GM18870 (cell line): Measurements from ENCODE around the gene MACROH2A2.
"Not testable (repeated sequence)": the region's sequence is repeated elsewhere in the genome, so short reads cannot be mapped to it uniquely, and the experiment has no call there.

Source experiments
- ATAC-seq: cut with Tn5 transposase; IDR thresholded peaks from one replicate; pipeline ENCODE4 v1.9.1; 2021; ENCODE audit warnings: moderate library complexity; ENCODE audit not compliant: unreplicated experiment

MACROH2A2 gene

GRCh38 chr10:70052462-70053217, at the start of gene MACROH2A2:
MACROH2A2 (plus strand) TSS chr10:70052846; CDS start chr10:70075659, 22,813 bp downstream.
- ATAC-seq: no peak

- no peak for ATAC-seq
Measured at GRCh38 chr10:70007116-70007820, 45.4 kb upstream of the MACROH2A2 start.

DNA sequence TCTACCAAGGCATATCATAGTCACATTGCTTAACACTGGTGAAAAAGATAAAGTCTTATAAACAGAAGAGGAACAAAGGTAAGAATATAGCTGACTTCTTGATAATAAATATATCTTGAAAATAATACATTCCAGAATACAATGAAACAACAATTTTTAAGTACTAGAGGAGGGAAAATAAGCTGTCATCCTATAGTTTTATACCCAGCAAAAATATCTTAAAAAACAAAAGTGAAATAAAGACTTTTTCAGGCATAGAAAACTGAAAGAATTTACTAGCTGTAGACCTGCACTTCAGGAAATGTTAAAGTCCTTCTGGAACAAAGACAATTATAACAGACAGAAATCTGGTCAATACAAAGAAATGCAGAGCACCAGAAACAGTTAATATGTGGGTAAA, 21.4 kb upstream of the MACROH2A2 start:
- no peak for ATAC-seq

DNA sequence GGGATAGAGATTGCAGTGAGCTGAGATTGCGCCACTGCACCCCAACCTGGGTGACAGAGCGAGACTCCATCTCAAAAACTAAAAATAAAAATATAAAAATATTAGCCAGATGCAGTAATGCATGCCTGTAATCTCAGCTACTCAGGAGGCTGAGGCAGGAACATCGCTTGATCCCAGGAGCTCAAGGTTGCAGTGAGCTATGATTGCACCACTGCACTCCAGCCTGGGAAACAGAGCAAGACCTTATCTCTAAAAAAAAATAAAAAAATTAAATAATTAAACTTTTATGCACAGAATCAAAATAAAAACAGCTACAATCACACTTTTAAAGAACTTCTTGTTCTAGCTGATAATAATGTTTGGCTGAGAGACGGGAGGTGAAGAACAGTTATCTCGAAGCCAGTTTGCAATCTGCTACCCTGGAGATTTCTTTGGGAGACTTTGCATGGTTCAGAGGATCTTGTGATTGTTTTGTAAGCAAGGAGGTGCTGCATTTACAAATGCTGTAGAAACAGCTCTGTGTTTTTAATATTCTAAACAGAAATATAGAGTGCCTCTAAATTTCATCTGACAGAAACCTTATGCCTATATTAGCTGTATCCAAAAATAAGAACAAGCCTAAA, 19.9 kb upstream of the MACROH2A2 start:
- no peak for ATAC-seq

DNA sequence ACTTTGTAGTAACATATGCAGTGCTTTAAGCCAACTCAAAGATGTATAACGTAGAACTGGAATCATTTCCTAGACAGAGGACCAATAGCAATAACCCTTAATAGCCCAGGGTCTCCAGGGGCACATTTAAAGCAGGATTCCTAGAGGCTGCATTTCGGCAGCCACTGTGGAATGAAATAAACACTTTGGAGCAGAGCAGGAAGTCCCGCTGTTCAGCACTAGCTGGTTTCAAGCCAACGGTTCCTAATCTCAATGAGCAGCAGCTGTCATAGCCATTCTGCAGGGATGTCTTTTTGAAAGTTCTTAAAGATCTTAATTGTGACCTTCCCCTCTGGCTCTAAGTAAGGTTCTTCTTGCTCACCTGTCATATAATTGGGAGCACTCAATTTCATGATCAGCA, 18.4 kb upstream of the MACROH2A2 start:
- ATAC-seq: no peak

DNA sequence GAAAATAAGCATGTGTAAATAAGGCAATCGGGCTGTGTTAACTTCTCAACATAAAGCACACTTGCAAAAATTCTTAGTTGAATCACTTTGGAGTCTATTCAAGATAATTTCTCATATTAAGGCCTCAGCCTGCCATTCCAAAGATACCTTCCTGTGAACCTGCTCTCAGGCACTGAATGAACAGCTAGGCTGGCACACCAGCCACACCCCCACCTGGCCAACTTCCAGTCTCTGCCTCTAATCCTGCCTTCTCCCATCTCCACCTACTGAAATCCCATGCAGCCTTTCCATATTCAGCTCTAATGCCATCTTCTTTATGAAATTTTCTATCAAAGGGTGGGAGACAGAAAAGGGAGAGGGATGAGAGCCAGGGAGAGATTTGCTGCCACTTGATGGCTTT, 17.1 kb upstream of the MACROH2A2 start:
- no peak for ATAC-seq

DNA sequence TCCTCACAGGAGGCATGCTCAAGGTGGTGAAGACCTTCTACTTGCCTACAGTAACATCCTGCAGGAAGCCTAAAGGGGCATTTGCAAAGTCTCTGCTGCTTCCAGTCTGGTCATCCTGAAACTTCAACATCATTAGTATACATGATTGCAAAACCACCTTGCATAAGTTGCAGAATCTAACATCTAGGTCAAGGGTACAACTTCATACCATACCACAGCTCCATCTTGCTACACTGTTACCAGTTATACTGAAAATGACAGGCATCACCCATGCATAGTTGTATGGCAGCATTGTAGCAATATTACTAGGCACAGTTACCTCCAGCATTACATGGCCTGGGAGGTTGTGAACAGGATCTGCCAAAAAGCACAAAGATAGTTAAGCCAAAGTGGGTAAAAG, 13.7 kb upstream of the MACROH2A2 start:
- no peak for ATAC-seq

DNA sequence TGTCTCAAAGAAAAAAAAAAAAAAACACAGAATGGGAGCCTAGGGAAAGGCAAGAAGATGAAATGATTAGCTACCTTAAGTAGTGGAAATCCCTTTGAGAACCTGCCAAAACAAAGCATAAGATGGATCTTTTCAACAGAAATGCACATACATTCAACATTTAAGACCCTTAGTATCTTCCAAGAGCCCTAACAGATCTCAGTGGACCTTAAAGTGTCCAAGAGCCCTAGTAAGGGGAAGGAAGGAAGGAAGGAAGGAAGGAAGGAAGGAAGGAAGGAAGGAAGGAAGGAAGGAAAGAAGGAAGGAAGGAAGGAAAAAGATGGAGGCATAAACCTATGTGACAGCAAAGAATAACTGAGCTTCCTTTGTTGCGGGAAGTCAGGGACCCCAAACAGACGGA, 11.6 kb upstream of the MACROH2A2 start:
- no peak for ATAC-seq

DNA sequence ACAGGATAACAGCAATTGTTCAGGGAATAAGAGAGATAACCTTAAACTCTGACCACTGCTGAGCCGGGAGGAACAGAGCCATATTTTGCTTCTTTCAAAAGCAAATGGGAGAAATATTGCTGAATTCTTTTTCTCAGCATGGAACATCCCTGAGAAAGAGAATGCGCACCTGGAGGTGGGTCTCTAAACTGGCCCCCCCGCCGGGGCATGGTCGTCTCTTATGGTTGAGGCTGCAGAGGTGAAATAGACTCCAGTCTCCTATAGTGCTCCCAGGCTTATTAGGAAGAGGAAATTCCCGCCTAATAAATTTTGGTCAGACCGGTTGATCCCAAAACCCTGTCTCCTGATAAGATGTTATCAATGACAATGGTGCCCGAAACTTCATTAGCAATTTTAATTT, 10.9 kb upstream of the MACROH2A2 start:
- ATAC-seq: not testable (repeated sequence)

- ATAC-seq: not testable (repeated sequence)
Measured at GRCh38 chr10:70047066-70047465, 5.6 kb upstream of the MACROH2A2 start.

GRCh38 chr10:70048030-70048723, 4.5 kb upstream of the MACROH2A2 start:
- ATAC-seq: no peak

GRCh38 chr10:70051848-70052247, 798 bp upstream of the MACROH2A2 start:
- ATAC-seq: no peak

GRCh38 chr10:70053218-70053840, 683 bp downstream of the MACROH2A2 start:
- ATAC-seq: no peak

GRCh38 chr10:70053841-70054288, 1.2 kb downstream of the MACROH2A2 start:
- no peak for ATAC-seq

- no peak for ATAC-seq
Measured at GRCh38 chr10:70054902-70055301, 2.3 kb downstream of the MACROH2A2 start.

DNA sequence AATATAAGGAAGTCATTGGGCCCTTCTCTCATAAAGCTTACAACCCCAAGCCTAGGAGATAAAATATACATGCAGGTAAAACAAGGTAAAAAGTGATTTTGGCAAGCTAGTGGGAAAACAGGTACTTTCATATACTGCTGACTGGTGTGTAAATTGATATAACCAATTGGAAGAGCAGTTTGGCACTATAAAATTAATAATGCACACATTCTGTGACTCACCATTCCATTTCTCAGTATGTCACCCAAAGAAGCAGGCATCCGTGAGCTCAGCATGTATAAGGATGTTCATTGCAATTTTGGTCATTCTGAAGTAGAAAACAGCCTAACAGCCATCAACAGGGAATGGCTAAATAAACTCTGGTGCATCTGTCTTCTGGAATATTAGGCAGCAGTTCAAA, 2.9 kb downstream of the MACROH2A2 start:
- ATAC-seq: no peak

GRCh38 chr10:70057306-70057705, 4.7 kb downstream of the MACROH2A2 start:
- no peak for ATAC-seq

GRCh38 chr10:70060389-70060788, 7.7 kb downstream of the MACROH2A2 start:
- ATAC-seq: no peak

DNA sequence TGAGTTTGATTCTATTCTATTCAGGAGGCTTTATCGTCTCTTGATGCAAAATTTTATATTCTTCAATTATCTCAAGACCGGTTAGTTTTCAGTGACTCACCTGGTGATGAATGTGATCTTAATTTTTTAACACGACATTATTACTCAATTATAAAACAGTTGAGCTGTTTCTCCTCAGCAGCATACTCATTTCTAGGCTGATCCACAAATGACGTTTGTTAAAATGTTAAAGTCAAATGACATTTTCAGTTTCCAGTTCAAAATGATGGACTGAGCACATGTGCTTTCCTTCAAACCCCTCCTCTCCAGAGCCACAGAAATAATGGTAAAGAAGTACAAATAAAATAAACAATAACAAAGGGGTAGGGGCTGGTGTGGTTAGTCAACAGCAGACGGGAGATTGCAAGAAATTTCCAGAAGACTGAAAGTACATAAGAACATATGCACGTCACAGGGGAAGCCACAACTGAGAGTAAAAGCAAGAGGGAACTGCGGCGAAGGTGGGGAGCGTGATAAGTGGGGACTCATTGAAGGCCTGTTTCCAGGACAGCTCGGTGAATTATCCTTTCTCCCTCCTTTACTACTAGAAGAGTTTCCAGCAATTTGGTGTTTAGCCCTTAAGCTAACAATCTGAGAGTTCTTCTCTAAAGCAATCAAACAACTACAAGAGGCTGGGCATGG, 10.9 kb downstream of the MACROH2A2 start:
- no peak for ATAC-seq

DNA sequence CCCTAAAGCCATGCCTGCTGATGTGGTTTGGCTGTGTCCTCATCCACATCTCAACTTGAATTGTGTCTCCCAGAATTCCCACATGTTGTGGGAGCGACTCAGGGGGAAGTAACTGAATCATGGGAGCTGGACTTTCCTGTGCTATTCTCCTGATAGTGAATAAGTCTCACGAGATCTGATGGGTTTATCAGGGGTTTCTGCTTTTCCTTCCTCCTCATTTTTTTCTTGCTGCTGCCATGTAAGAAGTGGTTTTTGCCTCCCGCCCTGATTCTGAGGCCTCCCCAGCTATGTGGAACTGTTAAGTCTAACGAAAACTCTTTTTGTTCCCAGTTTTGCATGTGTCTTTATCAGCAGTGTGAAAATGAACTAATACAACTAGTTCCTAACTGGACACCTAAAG, 11.8 kb downstream of the MACROH2A2 start:
- ATAC-seq: no peak
